Small intestine (tissue), 7 donors: ENCODE measurements around the gene PLAAT4. TPM values are rescaled to one million over a fixed set of nuclear protein-coding genes. Genes with fewer than 3 reads are reported as not detected.

Experiments
- DNase-seq, 2 donors: peaks; one replicate each; pipeline versions ENCODE4 v3.0.0 to v3.0.0-alpha.2; 2013
- FAIRE-seq: peaks from 2 replicates; lab custom pipeline; 2012; peaks lifted over from hg19 to GRCh38; lab: Jason Lieb, UNC
- H3K27ac ChIP-seq, 3 donors: one replicate each; pipeline ENCODE4 v1.5.1; 2013; ENCODE audit warnings: low read length in 2 of 3, mild to moderate bottlenecking in 2 of 3, control low read depth in 1 of 3, inconsistent platforms in 1 of 3, low read depth in 1 of 3, moderate library complexity in 1 of 3
- H3K27me3 ChIP-seq, 3 donors: one replicate each; pipeline ENCODE4 v1.6.1; 2013; ENCODE audit warnings: low read length in 3 of 3, inconsistent platforms in 1 of 3; ENCODE audit not compliant: control insufficient read depth in 3 of 3, insufficient read depth in 3 of 3
- H3K36me3 ChIP-seq, 3 donors: one replicate each; pipeline ENCODE4 v1.6.1; 2013; ENCODE audit warnings: low read length in 3 of 3, inconsistent platforms in 1 of 3, low read depth in 1 of 3, mild to moderate bottlenecking in 1 of 3, moderate library complexity in 1 of 3; ENCODE audit not compliant: control insufficient read depth in 3 of 3, insufficient read depth in 2 of 3
- H3K4me1 ChIP-seq, 3 donors: one replicate each; pipeline ENCODE4 v1.6.1; 2013; ENCODE audit warnings: low read length in 2 of 3, inconsistent platforms in 1 of 3, low read depth in 1 of 3, mild to moderate bottlenecking in 1 of 3, moderate library complexity in 1 of 3; ENCODE audit not compliant: control insufficient read depth in 3 of 3, insufficient read depth in 2 of 3
- H3K4me3 ChIP-seq, 3 donors: one replicate each; pipeline ENCODE4 v1.5.1; 2013; ENCODE audit warnings: low read length in 3 of 3, control low read depth in 1 of 3, inconsistent platforms in 1 of 3, low read depth in 1 of 3, mild to moderate bottlenecking in 1 of 3, moderate library complexity in 1 of 3
- H3K9me3 ChIP-seq, 2 donors: one replicate each; pipeline ENCODE4 v1.6.1; 2013; ENCODE audit warnings: low read depth in 1 of 2, low read length in 1 of 2; ENCODE audit not compliant: control insufficient read depth in 2 of 2, insufficient read depth in 1 of 2
- WGBS, 3 donors: extraction: QIAGEN DNeasy Blood & Tissue Kit; methylation state at CpG; one replicate each; pipeline ENCODE4 v1.1.7; 2013; 5-methylcytosine and 5-hydroxymethylcytosine counted together
- polyA plus RNA-seq, 4 donors: library from polyadenylated mRNA; stranded (reverse) in 3 of 4; unstranded in 1 of 4; fragments of 200-250 nt in 3 of 4; fragments of 120-200 nt in 1 of 4; gene quantifications; one replicate each; pipeline versions ENCODE4 v1.2.1 to v1.2.3, GENCODE V29; 2013
- donor health status: healthy with polysubstance abuse.
- donor health status: control.
- donor health status: control.
- donor health status: Bipolar disorder and iron deficiency.
- donor health status: healthy.

Gene PLAAT4
- polyA plus RNA-seq, 4 donors = 10.8 to 360 (median 165) TPM

- no peaks in the 10 kb centered on the region for H3K4me1 ChIP-seq
- DNase-seq (no peak), FAIRE-seq (no peak)
- H3K27ac ChIP-seq = peak overlapping the region in 1 of 3 donors; percentile 39
- H3K9me3 ChIP-seq = no peaks in the 10 kb centered on the region
- H3K36me3 ChIP-seq = peaks cover 0 to 4% (median 0%) of the 10 kb centered on the region in 3 donors
- no peaks in the 10 kb centered on the region for H3K27me3 ChIP-seq
- H3K4me3 ChIP-seq = peak overlapping the region in 1 of 3 donors; percentile 3
- 71 to 88% (median 74%) methylated on average over 27 of the region's 27 CpGs for WGBS, 3 donors
Observed at GRCh38 chr11:63551091-63551888, 14.7 kb downstream of the PLAAT4 start.

- FAIRE-seq (no peak), DNase-seq (no peak)
- Histone ChIP-seq H3K4me3 (peak overlapping the region in 1 of 3 donors; percentile 3), H3K27me3 (no peaks in the 10 kb centered on the region), H3K4me1 (no peaks in the 10 kb centered on the region), H3K36me3 (peaks cover 0 to 3% (median 0%) of the 10 kb centered on the region in 3 donors), H3K27ac (peak overlapping the region in 1 of 3 donors; percentile 30), H3K9me3 (no peaks in the 10 kb centered on the region)
- 81 to 87% (median 86%) methylated on average over 6 of the region's 6 CpGs for WGBS, 3 donors
Observed at GRCh38 chr11:63551889-63552266, 15.3 kb downstream of the PLAAT4 start.

GRCh38 chr11:63552921-63553320 lies 16.3 kb downstream of the PLAAT4 start:
- DNase-seq = no peak
- no peak for FAIRE-seq
- Histone ChIP-seq H3K4me1 (no peaks in the 10 kb centered on the region), H3K4me3 (no peak overlapping the region), H3K36me3 (no peaks in the 10 kb centered on the region), H3K27me3 (no peaks in the 10 kb centered on the region), H3K27ac (peak overlapping the region in 1 of 3 donors; percentile 57), H3K9me3 (no peaks in the 10 kb centered on the region)
- 74 to 81% (median 77%) methylated on average over 7 of the region's 7 CpGs for WGBS, 3 donors

- H3K4me1 ChIP-seq = no peaks in the 10 kb centered on the region
- 66 to 84% (median 69%) methylated on average over 8 of the region's 8 CpGs for WGBS, 3 donors
- H3K4me3 ChIP-seq = no peak overlapping the region
- DNase-seq (peak in 1 of 2 donors; percentile 56), FAIRE-seq (no peak)
- peak overlapping the region in 2 of 3 donors; percentile 6 to 72 for H3K27ac ChIP-seq
- no peaks in the 10 kb centered on the region for H3K9me3 ChIP-seq
- H3K27me3 ChIP-seq = no peaks in the 10 kb centered on the region
- no peaks in the 10 kb centered on the region for H3K36me3 ChIP-seq
Observed at GRCh38 chr11:63553759-63554158, 17.2 kb downstream of the PLAAT4 start.

- no peak for DNase-seq
- H3K36me3 ChIP-seq = no peaks in the 10 kb centered on the region
- no peaks in the 10 kb centered on the region for H3K4me1 ChIP-seq
- H3K4me3 ChIP-seq = no peak overlapping the region
- H3K9me3 ChIP-seq = no peaks in the 10 kb centered on the region
- no peak overlapping the region for H3K27ac ChIP-seq
- 79 to 88% (median 88%) methylated on average over 4 of the region's 4 CpGs for WGBS, 3 donors
- FAIRE-seq = no peak
- H3K27me3 ChIP-seq = no peaks in the 10 kb centered on the region
Observed at GRCh38 chr11:63554877-63555223, 18.2 kb downstream of the PLAAT4 start.

- DNase-seq (no peak), FAIRE-seq (no peak)
- Histone ChIP-seq H3K4me1 (no peaks in the 10 kb centered on the region), H3K36me3 (no peaks in the 10 kb centered on the region), H3K4me3 (no peak overlapping the region), H3K27me3 (no peaks in the 10 kb centered on the region), H3K9me3 (no peaks in the 10 kb centered on the region), H3K27ac (no peak overlapping the region)
- 75 to 77% (median 75%) methylated on average over 7 of the region's 7 CpGs for WGBS, 3 donors
Observed at GRCh38 chr11:63556404-63557013, 19.9 kb downstream of the PLAAT4 start.

GRCh38 chr11:63557570-63557969 lies 21.0 kb downstream of the PLAAT4 start:
- no peaks in the 10 kb centered on the region for H3K4me1 ChIP-seq
- DNase-seq = no peak
- 20 to 86% (median 71%) methylated on average over 7 of the region's 7 CpGs for WGBS, 3 donors
- H3K27me3 ChIP-seq = no peaks in the 10 kb centered on the region
- H3K36me3 ChIP-seq = no peaks in the 10 kb centered on the region
- no peak overlapping the region for H3K4me3 ChIP-seq
- no peak for FAIRE-seq
- no peak overlapping the region for H3K27ac ChIP-seq
- H3K9me3 ChIP-seq = no peaks in the 10 kb centered on the region

GRCh38 chr11:63558459-63559157 lies 22.0 kb downstream of the PLAAT4 start:
- peaks cover 0 to 9% (median 0%) of the 10 kb centered on the region in 3 donors for H3K4me1 ChIP-seq
- H3K27me3 ChIP-seq = no peaks in the 10 kb centered on the region
- no peak overlapping the region for H3K4me3 ChIP-seq
- 95 to 96% (median 96%) methylated on average over 7 of the region's 7 CpGs for WGBS, 3 donors
- no peak overlapping the region for H3K27ac ChIP-seq
- DNase-seq = peak in 1 of 2 donors; percentile 35
- H3K9me3 ChIP-seq = no peaks in the 10 kb centered on the region
- H3K36me3 ChIP-seq = no peaks in the 10 kb centered on the region
- no peak for FAIRE-seq
